GM19035 (cell line): Measurements from ENCODE around the gene OSBP2.
"Not testable (repeated sequence)": the region's sequence is repeated elsewhere in the genome, so short reads cannot be mapped to it uniquely, and the experiment has no call there.

Experiments used
- ATAC-seq: cut with Tn5 transposase; IDR thresholded peaks from one replicate; pipeline ENCODE4 v1.9.1; 2021; ENCODE audit not compliant: unreplicated experiment

The OSBP2 gene

GRCh38 chr22:30679895-30680690, 14.6 kb upstream of the OSBP2 start:
- not testable (repeated sequence) for ATAC-seq

GRCh38 chr22:30680991-30681770, 13.5 kb upstream of the OSBP2 start:
- ATAC-seq = no peak

DNA sequence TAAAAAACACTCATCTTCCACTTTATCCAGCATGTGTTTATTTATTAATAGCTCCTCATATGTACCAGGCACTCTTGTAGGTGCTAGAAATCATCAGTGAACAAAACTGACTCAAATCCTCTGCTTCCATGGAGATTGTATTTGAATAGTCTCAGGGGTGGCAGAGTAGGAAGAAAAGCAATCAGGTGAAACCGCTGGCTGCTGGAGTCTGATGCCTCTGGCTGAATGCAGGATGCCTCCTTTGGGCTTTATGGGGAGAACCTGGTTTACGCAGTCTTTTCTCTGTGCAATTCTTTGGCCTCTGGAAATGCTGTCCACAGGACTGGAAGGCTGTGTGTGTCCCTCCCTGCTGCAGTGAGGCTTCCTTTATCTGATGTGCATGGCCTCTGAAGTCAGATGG, 12.8 kb upstream of the OSBP2 start:
- no peak for ATAC-seq

DNA sequence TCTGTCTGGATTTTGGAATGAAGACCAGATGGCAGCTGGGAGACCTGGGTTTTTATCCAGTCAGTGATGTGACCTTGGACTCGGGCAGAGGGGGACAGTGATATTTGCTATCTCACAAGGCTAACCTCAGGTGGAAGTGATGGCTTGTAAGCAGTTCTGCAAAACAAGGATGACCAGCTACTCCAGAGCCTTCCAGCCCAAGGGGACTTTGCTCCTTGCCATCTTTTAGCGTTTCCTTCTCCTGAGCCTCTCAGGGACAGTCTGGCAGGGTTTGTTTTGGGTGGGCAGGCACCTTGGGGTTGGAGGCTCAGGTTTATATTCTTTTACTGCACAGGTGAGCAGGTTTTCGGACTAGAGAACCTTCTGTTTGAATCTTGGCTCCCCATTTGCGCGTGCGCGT, 9.5 kb upstream of the OSBP2 start:
- ATAC-seq = no peak

DNA sequence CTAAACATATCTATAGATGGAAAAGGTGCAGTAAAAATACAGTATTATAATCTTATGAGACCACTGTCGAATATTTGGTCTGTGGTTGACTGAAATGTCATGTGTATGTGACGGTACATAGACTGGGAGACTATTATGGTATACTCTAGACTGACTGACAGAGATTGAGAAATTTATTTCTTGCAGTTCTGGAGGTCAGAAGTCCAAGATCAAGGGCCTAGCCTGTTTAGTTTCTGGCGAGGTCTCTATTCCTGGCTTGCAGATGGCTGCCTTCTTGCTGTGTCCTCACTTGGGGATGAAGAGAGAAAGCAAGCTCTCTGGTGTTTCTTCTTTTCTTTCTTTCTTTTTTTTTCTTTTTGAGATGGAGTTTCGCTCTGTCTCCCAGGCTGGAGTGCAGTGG, 7.3 kb upstream of the OSBP2 start:
- ATAC-seq = no peak

DNA sequence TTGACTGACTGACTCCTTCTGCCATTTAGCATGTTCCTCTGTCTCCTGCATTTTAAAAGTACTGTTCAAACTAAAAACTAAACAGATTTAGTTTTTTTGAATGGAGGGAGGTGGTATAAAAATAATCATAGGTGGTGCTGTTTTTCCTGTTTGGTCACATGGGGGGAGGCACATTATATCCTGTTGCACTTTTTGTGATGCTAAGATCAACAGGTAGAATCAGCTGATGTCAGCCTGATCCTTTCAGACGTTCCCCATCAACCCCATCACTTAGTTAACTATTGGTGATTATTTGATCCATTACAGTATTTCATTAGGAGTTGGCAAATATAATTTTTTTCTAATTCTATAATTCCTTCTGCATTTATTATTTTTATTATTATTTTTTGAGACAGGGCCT, 5.1 kb upstream of the OSBP2 start:
- no peak for ATAC-seq

GRCh38 chr22:30691204-30691603, 3.5 kb upstream of the OSBP2 start:
- no peak for ATAC-seq

GRCh38 chr22:30694171-30694639, 469 bp upstream of the OSBP2 start:
- ATAC-seq = peak; percentile 58

DNA sequence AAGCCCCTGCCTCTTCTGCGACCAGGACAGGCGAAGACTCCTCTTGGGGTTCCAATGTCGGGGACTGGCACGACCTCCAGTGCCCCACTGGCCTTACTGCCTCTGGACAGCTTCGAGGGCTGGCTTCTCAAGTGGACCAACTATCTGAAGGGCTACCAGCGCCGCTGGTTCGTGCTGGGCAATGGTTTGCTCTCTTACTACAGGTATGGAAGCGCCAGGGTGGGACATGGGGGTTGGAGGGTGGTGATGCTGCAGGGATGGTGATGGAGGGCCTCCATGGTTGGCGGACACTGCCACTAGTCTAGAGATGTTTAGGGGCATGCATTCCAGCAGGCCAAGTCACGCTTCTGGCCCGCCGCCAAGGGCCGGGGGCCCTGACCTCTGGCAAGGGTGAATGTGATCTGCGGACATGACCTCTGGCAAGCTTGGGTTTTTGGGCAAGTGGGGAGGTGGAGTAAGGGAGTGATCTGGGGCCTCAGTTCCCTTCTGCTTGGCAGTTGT, 727 bp downstream of the OSBP2 start:
- no peak for ATAC-seq

- ATAC-seq = no peak
Measured at GRCh38 chr22:30695871-30696655, 1.4 kb downstream of the OSBP2 start.

- no peak for ATAC-seq
Measured at GRCh38 chr22:30697975-30698374, 3.3 kb downstream of the OSBP2 start.

DNA sequence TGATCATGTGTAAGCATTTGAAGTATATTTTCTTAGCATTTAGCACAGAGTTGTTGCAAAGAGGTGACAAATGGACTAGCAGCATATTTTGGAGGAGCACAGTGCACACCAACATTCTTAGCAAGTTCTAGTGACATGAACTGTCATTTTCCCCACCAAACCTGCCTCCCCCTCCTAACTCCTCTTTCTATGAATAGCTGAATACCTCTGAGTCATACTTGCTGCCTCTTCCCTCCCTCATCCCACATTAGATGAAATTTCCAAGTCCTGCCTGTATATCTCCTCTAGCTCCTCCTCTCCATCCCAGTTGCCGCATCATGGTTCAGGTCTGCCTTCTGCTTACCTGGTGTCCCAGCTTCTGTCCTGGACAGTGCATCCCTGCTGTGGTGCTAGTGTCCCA, 7.2 kb downstream of the OSBP2 start:
- ATAC-seq = no peak

DNA sequence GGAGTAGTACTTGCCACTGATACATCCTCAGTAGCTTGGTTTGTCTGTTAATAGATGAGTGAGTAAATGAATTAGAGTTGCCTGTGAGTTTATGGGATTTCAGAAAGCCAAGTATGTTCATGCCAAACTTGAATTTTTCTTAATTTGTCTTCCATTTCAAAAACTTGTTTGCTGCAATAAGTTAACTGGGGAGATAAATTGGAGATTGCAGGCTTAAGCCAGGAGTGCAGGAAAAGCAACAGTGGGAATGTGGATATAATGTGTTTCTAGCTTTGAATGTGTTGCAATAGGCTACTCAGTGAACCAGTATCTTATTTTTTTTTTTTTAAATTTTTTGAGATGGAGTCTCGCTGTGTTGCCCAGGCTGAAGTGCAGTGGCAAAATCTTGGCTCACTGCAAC, 8.2 kb downstream of the OSBP2 start:
- no peak for ATAC-seq

DNA sequence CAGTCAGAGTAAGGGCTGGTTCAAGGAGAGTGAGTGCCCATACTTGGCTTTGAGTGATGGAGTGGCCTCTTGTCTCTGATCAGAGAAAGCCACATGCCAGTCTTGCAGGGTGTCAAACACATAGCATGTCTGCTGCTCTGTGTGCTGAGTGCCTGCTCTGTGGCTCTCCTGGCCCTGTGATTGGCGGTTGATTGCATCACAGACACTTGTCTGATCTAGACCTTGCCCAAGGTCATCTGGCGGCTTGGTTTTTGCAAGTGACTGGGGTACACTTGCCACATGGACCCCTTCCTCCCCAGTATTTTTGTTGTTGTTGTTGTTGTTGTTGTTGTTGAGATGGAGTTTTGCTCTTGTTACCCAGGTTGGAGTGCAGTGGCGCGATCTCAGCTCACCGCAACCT, 10.3 kb downstream of the OSBP2 start:
- no peak for ATAC-seq

GRCh38 chr22:30705710-30706651, 11.3 kb downstream of the OSBP2 start:
- ATAC-seq = peak; percentile 67

DNA sequence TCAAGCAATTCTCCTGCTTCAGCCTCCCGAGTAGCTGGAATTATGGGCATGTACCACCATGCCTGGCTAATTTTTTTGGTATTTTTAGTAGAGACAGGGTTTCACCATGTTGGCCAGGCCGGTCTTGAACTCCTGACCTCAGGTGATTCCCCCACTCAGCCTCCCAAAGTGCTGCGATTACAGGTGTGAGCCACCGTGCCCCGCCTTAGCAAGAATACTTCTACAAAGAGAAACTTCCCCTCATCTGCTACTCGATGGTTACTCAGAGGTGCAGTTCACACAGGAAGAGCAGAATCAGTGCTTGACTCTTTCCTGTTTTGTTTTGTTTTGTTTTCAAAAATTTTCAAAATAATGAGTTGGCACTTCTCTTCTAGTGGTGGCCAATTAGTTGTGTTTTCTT, 15.3 kb downstream of the OSBP2 start:
- ATAC-seq = not testable (repeated sequence)

DNA sequence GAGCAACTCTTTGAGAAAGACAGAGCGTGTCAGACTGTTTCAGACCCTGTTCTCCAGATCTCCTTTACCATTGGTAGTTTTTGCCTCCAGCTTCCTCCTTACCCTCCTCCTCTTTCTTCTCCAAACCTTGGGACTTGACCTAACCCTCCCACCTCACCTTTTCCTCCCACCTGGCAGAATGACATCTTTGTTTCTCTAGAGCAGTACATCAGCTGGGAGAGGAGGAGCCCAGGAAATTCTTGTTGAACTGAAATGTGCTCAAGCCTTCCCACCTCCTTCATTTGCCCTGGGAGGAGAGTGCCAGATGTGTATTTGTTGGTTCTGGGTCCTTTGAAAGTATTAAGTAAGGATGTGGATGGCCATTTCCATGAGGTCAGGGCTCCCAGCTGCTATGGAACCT, 17.4 kb downstream of the OSBP2 start:
- ATAC-seq = no peak

DNA sequence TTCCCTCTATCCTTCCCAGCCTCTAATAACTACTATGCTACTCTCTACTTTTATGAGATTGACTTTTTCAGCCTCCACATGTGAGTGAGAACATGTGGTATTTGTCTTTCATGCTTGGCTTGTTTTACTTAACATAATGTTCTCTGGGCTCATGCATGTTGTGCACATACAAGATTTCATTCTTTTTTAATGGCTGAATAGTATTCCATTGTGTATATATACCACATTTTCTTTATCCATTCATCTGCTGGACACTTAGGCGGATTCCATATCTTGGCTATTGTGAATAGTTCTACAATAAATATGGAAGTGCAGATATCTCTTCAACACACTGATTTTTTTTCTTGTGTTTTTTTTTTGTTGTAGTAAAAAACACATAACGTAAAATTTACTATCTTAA, 19.4 kb downstream of the OSBP2 start:
- ATAC-seq = no peak

DNA sequence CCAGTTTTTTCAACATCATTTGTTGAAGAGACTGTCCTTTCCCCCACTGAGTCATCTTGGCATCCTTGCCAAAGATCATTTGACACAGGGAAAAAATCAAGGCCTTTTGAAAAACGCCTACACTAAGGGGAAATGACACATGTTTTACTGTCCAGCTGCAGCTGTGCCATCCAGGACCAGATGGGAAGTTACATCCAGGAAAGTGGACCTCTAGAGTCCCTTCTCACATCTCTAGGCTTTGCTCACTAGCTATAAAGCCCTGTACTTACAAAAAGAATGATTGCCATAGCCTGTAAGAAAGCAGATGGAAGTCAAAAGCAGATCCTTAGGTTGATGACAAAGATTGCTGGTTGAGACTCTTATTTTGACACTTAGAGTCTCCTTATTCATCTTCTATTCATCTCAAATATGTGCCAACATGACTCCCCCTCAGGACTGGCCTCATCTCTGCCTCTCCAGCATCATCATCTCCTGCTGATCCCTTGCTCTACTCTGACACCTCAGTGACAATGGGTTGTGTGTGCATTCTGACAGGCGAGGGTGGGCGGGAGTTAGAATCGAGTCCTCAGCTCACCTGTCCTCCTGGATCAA, 22.8 kb downstream of the OSBP2 start:
- no peak for ATAC-seq

DNA sequence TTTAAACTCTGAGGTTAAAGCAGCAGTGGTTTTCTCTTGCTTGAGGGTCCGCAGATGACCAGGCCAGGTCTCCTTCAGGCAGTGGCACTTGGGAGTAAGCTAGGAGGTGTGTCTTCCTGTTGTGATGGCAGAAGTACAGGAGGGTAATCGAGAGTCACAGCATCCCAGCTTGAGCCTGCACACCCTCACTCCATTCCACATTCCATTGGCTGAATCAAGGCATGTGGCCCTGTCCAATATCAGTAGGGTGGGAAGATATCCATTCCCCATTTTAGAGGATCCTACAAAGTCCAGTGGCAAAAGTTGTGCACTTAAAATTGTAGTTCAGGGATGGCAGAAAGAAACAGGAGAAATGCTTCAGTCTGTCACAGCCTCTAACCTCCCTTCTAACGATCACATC, 23.3 kb downstream of the OSBP2 start:
- no peak for ATAC-seq
